Parathyroid adenoma (tissue), 2 donors: ENCODE results near the gene PCBP2.

Source experiments
- H2AFZ ChIP-seq: fragments of 300-600 bp; sonication (generic); one replicate; pipeline ENCODE4 v1.7.0; 2017; ENCODE audit warnings: antibody characterized with exemption, mild to moderate bottlenecking
- H3K27ac ChIP-seq: fragments of 300-600 bp; sonication (generic); one replicate; pipeline ENCODE4 v1.7.0; 2017
- H3K27me3 ChIP-seq: fragments of 300-600 bp; sonication (generic); one replicate; pipeline ENCODE4 v1.7.0; 2017; ENCODE audit warnings: low read length; ENCODE audit not compliant: control insufficient read depth, insufficient read depth
- H3K36me3 ChIP-seq: fragments of 300-600 bp; sonication (generic); one replicate; pipeline ENCODE4 v1.7.0; 2017; ENCODE audit warnings: low read length; ENCODE audit not compliant: control insufficient read depth, insufficient read depth
- H3K4me1 ChIP-seq: fragments of 300-600 bp; sonication (generic); one replicate; pipeline ENCODE4 v1.7.0; 2017; ENCODE audit warnings: control low read depth
- H3K4me2 ChIP-seq: fragments of 300-600 bp; sonication (generic); one replicate; pipeline ENCODE4 v1.7.0; 2017; ENCODE audit warnings: low read length
- H3K4me3 ChIP-seq: fragments of 300-600 bp; sonication (generic); one replicate; pipeline ENCODE4 v1.7.0; 2017; ENCODE audit warnings: low read depth, low read length
- H3K79me2 ChIP-seq: fragments of 300-600 bp; sonication (generic); one replicate; pipeline ENCODE4 v1.7.0; 2017; ENCODE audit warnings: control low read depth
- H3K9ac ChIP-seq: fragments of 300-600 bp; sonication (generic); one replicate; pipeline ENCODE4 v1.7.0; 2017; ENCODE audit warnings: mild to moderate bottlenecking
- H3K9me3 ChIP-seq: fragments of 300-600 bp; sonication (generic); one replicate; pipeline ENCODE4 v1.7.0; 2017; ENCODE audit warnings: low read length; ENCODE audit not compliant: control insufficient read depth
- TF ChIP-seq, protein P1 (sequence below): fragments of 300-600 bp; sonication (generic); IDR thresholded peaks from one replicate; pipeline ENCODE4 v1.7.0; 2017; ENCODE audit warnings: antibody characterized with exemption, mild to moderate bottlenecking
- donor health status: primary hyperparathyroidism.

PCBP2 gene

DNA sequence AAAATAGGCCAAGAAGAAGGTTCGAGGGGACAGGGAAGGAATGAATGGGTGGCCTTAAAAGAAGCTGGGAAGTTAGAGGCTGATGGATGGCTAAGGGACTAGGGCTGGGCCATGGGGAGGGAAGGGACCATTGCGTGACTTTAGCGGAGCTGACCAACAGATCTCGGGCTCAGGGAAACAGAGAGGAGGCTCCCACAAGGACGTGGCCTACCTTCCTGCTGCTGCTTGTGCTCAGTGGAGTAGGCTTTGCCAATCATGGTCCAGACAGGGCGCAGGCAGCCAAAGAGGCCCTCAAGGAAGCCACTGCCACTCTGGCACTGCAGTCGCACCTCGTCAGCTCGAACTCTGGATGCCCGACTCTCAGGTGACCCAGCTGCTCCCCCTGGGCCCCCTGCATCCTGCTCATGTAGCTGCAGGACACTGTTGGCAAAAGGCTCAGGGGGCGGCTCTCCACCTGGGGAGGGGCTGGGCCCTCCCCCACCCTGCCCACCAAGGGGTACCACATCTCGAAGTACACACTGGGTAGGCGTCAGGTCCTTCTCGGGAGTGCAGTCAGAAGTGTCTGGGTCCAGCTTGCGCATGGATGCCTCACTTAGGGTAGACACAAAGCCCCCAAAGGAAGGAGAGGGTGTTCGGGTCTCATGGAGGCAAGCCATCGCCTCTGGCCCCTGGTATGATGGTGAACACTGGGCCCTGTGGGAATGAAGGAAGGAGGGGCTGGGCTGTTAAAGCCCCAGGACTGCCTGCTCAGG lies 35.0 kb downstream of the PCBP2 start:
- H3K4me3 ChIP-seq: no peak overlapping the region
- H3K79me2 ChIP-seq: no peaks in the 10 kb centered on the region
- no peak overlapping the region for H3K4me2 ChIP-seq
- H3K27ac ChIP-seq: no peak overlapping the region
- H3K4me1 ChIP-seq: no peaks in the 10 kb centered on the region
- H3K36me3 ChIP-seq: no peaks in the 10 kb centered on the region
- TF ChIP-seq, protein P1, sequence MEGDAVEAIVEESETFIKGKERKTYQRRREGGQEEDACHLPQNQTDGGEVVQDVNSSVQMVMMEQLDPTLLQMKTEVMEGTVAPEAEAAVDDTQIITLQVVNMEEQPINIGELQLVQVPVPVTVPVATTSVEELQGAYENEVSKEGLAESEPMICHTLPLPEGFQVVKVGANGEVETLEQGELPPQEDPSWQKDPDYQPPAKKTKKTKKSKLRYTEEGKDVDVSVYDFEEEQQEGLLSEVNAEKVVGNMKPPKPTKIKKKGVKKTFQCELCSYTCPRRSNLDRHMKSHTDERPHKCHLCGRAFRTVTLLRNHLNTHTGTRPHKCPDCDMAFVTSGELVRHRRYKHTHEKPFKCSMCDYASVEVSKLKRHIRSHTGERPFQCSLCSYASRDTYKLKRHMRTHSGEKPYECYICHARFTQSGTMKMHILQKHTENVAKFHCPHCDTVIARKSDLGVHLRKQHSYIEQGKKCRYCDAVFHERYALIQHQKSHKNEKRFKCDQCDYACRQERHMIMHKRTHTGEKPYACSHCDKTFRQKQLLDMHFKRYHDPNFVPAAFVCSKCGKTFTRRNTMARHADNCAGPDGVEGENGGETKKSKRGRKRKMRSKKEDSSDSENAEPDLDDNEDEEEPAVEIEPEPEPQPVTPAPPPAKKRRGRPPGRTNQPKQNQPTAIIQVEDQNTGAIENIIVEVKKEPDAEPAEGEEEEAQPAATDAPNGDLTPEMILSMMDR: no peak
- no peak overlapping the region for H2AFZ ChIP-seq
- H3K27me3 ChIP-seq: no peaks in the 10 kb centered on the region
- no peaks in the 10 kb centered on the region for H3K9me3 ChIP-seq
- H3K9ac ChIP-seq: no peak overlapping the region

DNA sequence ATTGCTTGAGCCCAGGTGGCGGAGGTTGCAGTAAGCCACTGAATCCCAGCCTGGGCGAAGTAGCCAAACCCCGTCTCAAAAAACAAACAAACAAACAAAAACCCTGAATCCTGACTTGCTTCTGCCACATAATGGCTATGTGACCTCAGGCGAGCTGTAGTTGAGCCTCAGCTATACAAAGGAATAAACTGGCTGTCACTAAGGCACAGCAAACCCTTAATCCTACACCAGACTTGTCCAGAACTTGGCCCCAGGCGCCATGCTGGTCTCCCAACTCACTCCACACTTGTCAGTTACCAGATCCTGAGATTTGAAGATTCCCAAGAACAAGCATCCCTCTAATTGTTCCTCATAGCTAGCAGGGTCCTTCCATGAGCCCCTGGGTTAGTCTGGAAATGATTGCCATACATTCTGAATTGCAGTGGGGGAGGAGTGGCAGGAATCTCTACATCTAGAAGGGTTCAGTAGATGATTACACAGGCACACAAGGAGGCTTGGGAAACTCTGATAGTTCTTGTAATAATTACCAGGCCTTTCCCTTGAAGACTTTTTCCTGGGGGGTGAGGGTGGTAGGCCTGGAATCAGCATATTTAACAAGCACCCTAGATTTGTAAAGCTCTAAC lies 37.5 kb downstream of the PCBP2 start:
- Histone ChIP-seq H3K9ac (no peak overlapping the region), H3K4me3 (no peak overlapping the region), H3K27me3 (no peaks in the 10 kb centered on the region), H3K9me3 (no peaks in the 10 kb centered on the region), H3K79me2 (no peaks in the 10 kb centered on the region), H3K36me3 (no peaks in the 10 kb centered on the region), H3K4me1 (peaks cover 8% of the 10 kb centered on the region), H3K4me2 (no peak overlapping the region), H3K27ac (no peak overlapping the region), H2AFZ (no peak overlapping the region)
- TF ChIP-seq, protein P1: no peak

DNA sequence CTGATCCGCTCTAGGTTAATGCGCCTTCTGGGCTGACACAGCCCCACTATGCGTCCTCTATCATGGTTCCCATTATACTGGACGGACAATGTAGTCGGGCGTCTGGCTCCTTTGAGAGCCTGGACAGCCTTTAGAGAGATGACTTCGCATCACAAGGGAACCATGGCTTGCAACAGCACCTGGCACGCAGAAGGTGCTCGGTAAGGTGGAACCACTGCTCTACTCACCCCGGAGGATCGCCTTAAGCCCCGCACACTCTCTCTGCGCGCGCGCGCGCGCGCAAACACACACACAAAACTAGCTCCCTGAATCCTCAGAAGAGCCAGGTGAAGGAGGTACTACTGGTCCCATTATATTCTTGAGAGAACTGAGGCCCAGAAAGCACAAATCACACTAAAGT lies 40.3 kb downstream of the PCBP2 start:
- Histone ChIP-seq H3K4me3 (peak overlapping the region; percentile 71), H3K36me3 (no peaks in the 10 kb centered on the region), H3K27ac (peak overlapping the region; percentile 61), H3K79me2 (no peaks in the 10 kb centered on the region), H3K27me3 (no peaks in the 10 kb centered on the region), H3K4me2 (peak overlapping the region; percentile 95), H3K4me1 (peaks cover 25% of the 10 kb centered on the region), H3K9ac (no peak overlapping the region), H2AFZ (peak overlapping the region; percentile 82), H3K9me3 (no peaks in the 10 kb centered on the region)
- TF ChIP-seq, protein P1: no peak

DNA sequence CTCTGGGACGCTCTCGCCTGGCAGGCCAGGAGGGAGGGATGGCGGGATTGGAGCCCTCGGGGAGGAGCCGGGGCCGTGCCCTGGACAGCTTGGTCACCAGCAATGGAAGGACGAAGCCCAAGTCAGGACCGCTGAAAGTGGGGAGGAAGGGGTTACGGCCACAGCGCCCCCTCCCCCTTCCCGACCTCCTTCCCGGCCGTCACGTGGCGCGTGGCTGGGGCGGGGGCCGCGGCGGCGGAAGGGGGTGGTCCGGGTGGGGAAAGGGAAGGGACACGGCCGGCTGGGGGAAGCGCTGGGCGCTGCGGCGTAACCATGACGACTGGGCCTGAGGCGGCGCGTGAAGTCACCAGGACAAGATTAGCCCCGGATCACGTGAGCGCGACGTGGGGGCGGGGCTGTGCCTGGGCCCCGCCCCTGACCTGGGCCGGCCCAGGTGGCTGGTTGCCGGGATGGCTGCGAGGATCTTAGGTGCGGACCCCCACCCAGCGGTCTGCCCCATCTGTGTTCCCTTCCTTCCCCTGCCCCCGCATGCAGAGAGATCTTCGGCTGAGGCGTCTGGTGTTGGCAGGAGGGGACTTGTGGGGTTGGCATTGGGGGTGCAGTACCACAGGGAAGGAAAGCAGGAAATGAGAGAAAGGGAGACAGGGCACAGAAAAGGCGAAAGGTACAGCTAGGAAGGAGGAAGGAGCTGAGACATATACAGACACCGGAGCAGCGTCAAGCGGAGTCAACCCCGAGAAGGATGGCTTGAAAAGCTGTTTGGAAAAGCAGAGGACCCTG lies 41.1 kb downstream of the PCBP2 start:
- TF ChIP-seq, protein P1: no peak
- peak overlapping the region; percentile 71 for H3K4me3 ChIP-seq

More for the DNA sequence above, 41.1 kb downstream of the PCBP2 start:
- Histone ChIP-seq H3K4me1 (peaks cover 25% of the 10 kb centered on the region), H3K4me2 (peak overlapping the region; percentile 95), H3K9me3 (no peaks in the 10 kb centered on the region), H3K27ac (peak overlapping the region; percentile 61), H3K27me3 (no peaks in the 10 kb centered on the region), H3K36me3 (no peaks in the 10 kb centered on the region), H3K79me2 (no peaks in the 10 kb centered on the region), H3K9ac (no peak overlapping the region), H2AFZ (peak overlapping the region; percentile 82)
